ENCODE data around the gene HARBI1. TPM values are rescaled to one million over a fixed set of nuclear protein-coding genes. Genes with fewer than 3 reads are reported as not detected.

The HARBI1 gene
- total RNA-seq, 2 donors from 2014 or later, result 7.5 to 8.4 TPM

- peaks cover 68% of the 10 kb centered on the region for H3K36me3 ChIP-seq (ENCODE audit: control insufficient read depth, insufficient read depth, low read length)
- Mint-ChIP-seq H3K9me3 (peaks cover 11% of the 10 kb centered on the region), H3K27ac (no peak overlapping the region), H3K36me3 (ENCODE audit: low read depth) (peaks cover 69% of the 10 kb centered on the region), H3K4me3 (no peak overlapping the region), H3K4me1 (no peaks in the 10 kb centered on the region), H3K27me3 (ENCODE audit: insufficient read depth) (no peaks in the 10 kb centered on the region)
- H3K4me1 ChIP-seq (ENCODE audit: control insufficient read depth, insufficient read depth, low read length), result no peaks in the 10 kb centered on the region
- H3K4me3 ChIP-seq (ENCODE audit: low read length), result no peak overlapping the region
- no peak overlapping the region for H3K27ac ChIP-seq (ENCODE audit: low read depth, low read length)
- H3K27me3 ChIP-seq (ENCODE audit: control insufficient read depth, insufficient read depth, low read length, poor library complexity, severe bottlenecking), result no peaks in the 10 kb centered on the region
- no peak overlapping the region for H3K9ac ChIP-seq (ENCODE audit: extremely low read depth, low read length, poor library complexity, severe bottlenecking)
- no peak for TF ChIP-seq CTCF (conservative IDR thresholded peaks at IDR 0.05)
- peaks cover 25% of the 10 kb centered on the region for H3K9me3 ChIP-seq (ENCODE audit: control insufficient read depth, low read length)
- DNase-seq, result no peak
These were observed 27.0 kb upstream of the HARBI1 start for GRCh38 chr11:46643986-46644385.

- H3K4me1 Mint-ChIP-seq, result no peaks in the 10 kb centered on the region
- DNase-seq, result no peak
- peaks cover 11% of the 10 kb centered on the region for H3K9me3 Mint-ChIP-seq
- no peaks in the 10 kb centered on the region for H3K4me1 ChIP-seq (ENCODE audit: control insufficient read depth, insufficient read depth, low read length)
- peaks cover 28% of the 10 kb centered on the region for H3K9me3 ChIP-seq (ENCODE audit: control insufficient read depth, low read length)
- H3K36me3 ChIP-seq (ENCODE audit: control insufficient read depth, insufficient read depth, low read length), result peaks cover 70% of the 10 kb centered on the region
- no peak overlapping the region for H3K4me3 Mint-ChIP-seq
- no peak overlapping the region for H3K9ac ChIP-seq (ENCODE audit: extremely low read depth, low read length, poor library complexity, severe bottlenecking)
- TF ChIP-seq CTCF (conservative IDR thresholded peaks at IDR 0.05), result no peak
- no peaks in the 10 kb centered on the region for H3K27me3 Mint-ChIP-seq (ENCODE audit: insufficient read depth)
- peaks cover 71% of the 10 kb centered on the region for H3K36me3 Mint-ChIP-seq (ENCODE audit: low read depth)
- WGBS, 2 experiments (ENCODE audit: insufficient coverage in 1 of 2, insufficient read length in 1 of 2), result 98 to 100% methylated on average over 1 to 3 of the region's 3 CpGs
- no peak overlapping the region for H3K27ac Mint-ChIP-seq
- no peak overlapping the region for H3K4me3 ChIP-seq (ENCODE audit: low read length)
- H3K27ac ChIP-seq (ENCODE audit: low read depth, low read length), result no peak overlapping the region
- H3K27me3 ChIP-seq (ENCODE audit: control insufficient read depth, insufficient read depth, low read length, poor library complexity, severe bottlenecking), result no peaks in the 10 kb centered on the region
These were observed 26.5 kb upstream of the HARBI1 start for GRCh38 chr11:46643531-46643930.

GRCh38 chr11:46642627-46643335, 25.8 kb upstream of the HARBI1 start:
- Histone ChIP-seq H3K9ac (ENCODE audit: extremely low read depth, low read length, poor library complexity, severe bottlenecking) (no peak overlapping the region), H3K27ac (ENCODE audit: low read depth, low read length) (no peak overlapping the region), H3K4me3 (ENCODE audit: low read length) (no peak overlapping the region), H3K9me3 (ENCODE audit: control insufficient read depth, low read length) (peaks cover 34% of the 10 kb centered on the region), H3K27me3 (ENCODE audit: control insufficient read depth, insufficient read depth, low read length, poor library complexity, severe bottlenecking) (no peaks in the 10 kb centered on the region), H3K4me1 (ENCODE audit: control insufficient read depth, insufficient read depth, low read length) (no peaks in the 10 kb centered on the region), H3K36me3 (ENCODE audit: control insufficient read depth, insufficient read depth, low read length) (peaks cover 76% of the 10 kb centered on the region)
- 95% methylated on average over 7 to 8 of the region's 8 CpGs for WGBS, 2 experiments (ENCODE audit: insufficient coverage in 1 of 2, insufficient read length in 1 of 2)
- Mint-ChIP-seq H3K4me3 (no peak overlapping the region), H3K9me3 (peaks cover 11% of the 10 kb centered on the region), H3K27ac (no peak overlapping the region), H3K4me1 (no peaks in the 10 kb centered on the region), H3K27me3 (ENCODE audit: insufficient read depth) (no peaks in the 10 kb centered on the region), H3K36me3 (ENCODE audit: low read depth) (peaks cover 76% of the 10 kb centered on the region)
- no peak for DNase-seq
- no peak for TF ChIP-seq CTCF (conservative IDR thresholded peaks at IDR 0.05)
